Activated CD8-positive, alpha-beta T cell treated with anti-CD3 and anti-CD28 coated beads for 36 hours (primary cell): ENCODE results near the gene LNX1. TPM values are rescaled to one million over a fixed set of nuclear protein-coding genes. Genes with fewer than 3 reads are reported as not detected.

ENCODE experiments used
- ATAC-seq: fragments of 200-7000 bp; cut with Tn5 transposase; one replicate; pipeline ENCODE4 v1.10.0; 2021; ENCODE audit warnings: mild to moderate bottlenecking, moderate library complexity
- CTCF ChIA-PET: fragments of 350-600 bp; sonication (Branson Sonifier 250); formaldehyde crosslinking; loops from one replicate; lab custom pipeline; 2021; ENCODE audit warnings: antibody characterized with exemption; lab: Charles Lee
- POLR2A ChIA-PET: fragments of 350-600 bp; sonication (Branson Sonifier 250); formaldehyde crosslinking; loops from one replicate; lab custom pipeline; 2021; ENCODE audit warnings: antibody characterized with exemption; lab: Charles Lee
- DNase-seq: peaks from one replicate; pipeline ENCODE4 v3.0.0-alpha.2; 2020
- H3K27ac Mint-ChIP-seq: one replicate; pipeline ENCODE4 v1.8.0; 2021; ENCODE audit warnings: mild to moderate bottlenecking, mixed read lengths
- H3K27me3 Mint-ChIP-seq: one replicate; pipeline ENCODE4 v1.8.0; 2021; ENCODE audit warnings: mixed read lengths
- H3K36me3 Mint-ChIP-seq: one replicate; pipeline ENCODE4 v1.8.0; 2021; ENCODE audit warnings: low read depth, mixed read lengths
- H3K4me1 Mint-ChIP-seq: one replicate; pipeline ENCODE4 v1.8.0; 2021; ENCODE audit warnings: low read depth, mixed read lengths
- H3K4me3 Mint-ChIP-seq: one replicate; pipeline ENCODE4 v1.8.0; 2021; ENCODE audit warnings: mild to moderate bottlenecking, moderate library complexity, mixed read lengths
- H3K9me3 Mint-ChIP-seq: one replicate; pipeline ENCODE4 v1.8.0; 2021; ENCODE audit warnings: mixed read lengths
- CTCF ChIP-seq: fragments of 200-600 bp; IDR thresholded peaks from one replicate; pipeline ENCODE4 v1.8.0; 2022; ENCODE audit warnings: antibody characterized with exemption, mild to moderate bottlenecking
- intact Hi-C: fragments of 100-400 bp; cut with micrococcal nuclease; formaldehyde crosslinking; loops from one replicate; pipeline ENCODE4 v1.10.0; 2022
- total RNA-seq, 2 experiments: library from RNA; stranded (reverse); gene quantifications; one replicate each; pipeline ENCODE4 v1.2.3, GENCODE V29; 2021

The LNX1 gene
- total RNA-seq, 2 experiments from 2014 or later = not detected

- H3K4me1 Mint-ChIP-seq = no peaks in the 10 kb centered on the region
- no peaks in the 10 kb centered on the region for H3K9me3 Mint-ChIP-seq
- DNase-seq (no peak), ATAC-seq (no peak)
- H3K27me3 Mint-ChIP-seq = peaks cover 26% of the 10 kb centered on the region
- TF ChIP-seq CTCF = no peak
- H3K36me3 Mint-ChIP-seq = no peaks in the 10 kb centered on the region
- ChIA-PET POLR2A (no interaction called here), CTCF (no interaction called here)
- H3K27ac Mint-ChIP-seq = no peak overlapping the region
- intact Hi-C loops = loop anchor here (10.0 kb wide), 1 partner anchor 81 kb away; no protein-coding TSS in a partner anchor
- H3K4me3 Mint-ChIP-seq = no peak overlapping the region
Measured at GRCh38 chr4:53635697-53636483, 44.6 kb upstream of the LNX1 start.

- Mint-ChIP-seq H3K9me3 (no peaks in the 10 kb centered on the region), H3K4me3 (no peak overlapping the region), H3K36me3 (no peaks in the 10 kb centered on the region), H3K27ac (no peak overlapping the region), H3K4me1 (no peaks in the 10 kb centered on the region), H3K27me3 (peaks cover 24% of the 10 kb centered on the region)
- no peak for DNase-seq
- ChIA-PET POLR2A (no interaction called here), CTCF (no interaction called here)
- intact Hi-C loops = loop anchor here (10.0 kb wide), 1 partner anchor 79 kb away; no protein-coding TSS in a partner anchor
- ATAC-seq = no peak
- no peak for TF ChIP-seq CTCF
Measured at GRCh38 chr4:53633608-53634007, 42.3 kb upstream of the LNX1 start.

- Mint-ChIP-seq H3K36me3 (no peaks in the 10 kb centered on the region), H3K4me3 (no peak overlapping the region), H3K9me3 (no peaks in the 10 kb centered on the region), H3K27me3 (peaks cover 12% of the 10 kb centered on the region), H3K4me1 (no peaks in the 10 kb centered on the region), H3K27ac (no peak overlapping the region)
- ChIA-PET CTCF (no interaction called here), POLR2A (no interaction called here)
- no peak for DNase-seq
- no peak for ATAC-seq
- no peak for TF ChIP-seq CTCF
- intact Hi-C loops = no loop called here
Measured at GRCh38 chr4:53629296-53629695, 38.0 kb upstream of the LNX1 start.

GRCh38 chr4:53626491-53626890 is 35.2 kb upstream of the LNX1 start:
- CTCF ChIA-PET = no interaction called here
- no peaks in the 10 kb centered on the region for H3K9me3 Mint-ChIP-seq
- H3K4me3 Mint-ChIP-seq = no peak overlapping the region
- POLR2A ChIA-PET = no interaction called here
- TF ChIP-seq CTCF = no peak
- intact Hi-C loops = no loop called here
- H3K4me1 Mint-ChIP-seq = no peaks in the 10 kb centered on the region
- no peak overlapping the region for H3K27ac Mint-ChIP-seq
- no peak for DNase-seq
- H3K36me3 Mint-ChIP-seq = no peaks in the 10 kb centered on the region
- H3K27me3 Mint-ChIP-seq = peaks cover 9% of the 10 kb centered on the region
- no peak for ATAC-seq

- no peak for TF ChIP-seq CTCF
- no peak for ATAC-seq
- Mint-ChIP-seq H3K4me1 (no peaks in the 10 kb centered on the region), H3K27me3 (peaks cover 8% of the 10 kb centered on the region), H3K27ac (no peak overlapping the region), H3K9me3 (no peaks in the 10 kb centered on the region), H3K36me3 (no peaks in the 10 kb centered on the region), H3K4me3 (no peak overlapping the region)
- ChIA-PET POLR2A (no interaction called here), CTCF (no interaction called here)
- intact Hi-C loops = no loop called here
- no peak for DNase-seq
Measured at GRCh38 chr4:53625888-53626287, 34.6 kb upstream of the LNX1 start.
